WTC11 (cell line): ENCODE data around the gene SERPINB1. TPM values are rescaled to one million over a fixed set of nuclear protein-coding genes. Genes with fewer than 3 reads are reported as not detected.

Experiments used
- ATAC-seq: fragments of 200-7000 bp; cut with Tn5 transposase; 2 replicates; pipeline ENCODE4 v1.10.0; 2021; ENCODE audit warnings: mild to moderate bottlenecking, moderate library complexity
- CTCF ChIA-PET: fragments of 300-600 bp; sonication (Branson Sonifier 250); formaldehyde crosslinking; loops from one replicate; lab custom pipeline; 2021; ENCODE audit warnings: antibody characterized with exemption; lab: Charles Lee
- POLR2A ChIA-PET: fragments of 350-600 bp; sonication (Branson Sonifier 250); formaldehyde crosslinking; loops from one replicate; lab custom pipeline; 2021; ENCODE audit warnings: antibody characterized with exemption; lab: Charles Lee
- DNase-seq: peaks from one replicate; pipeline ENCODE4 v3.0.0; 2021; ENCODE audit warnings: low spot score
- H3K27ac Mint-ChIP-seq: 2 replicates; pipeline ENCODE4 v1.8.0; 2021; ENCODE audit warnings: mixed read lengths
- H3K27me3 Mint-ChIP-seq: 2 replicates; pipeline ENCODE4 v1.8.0; 2021; ENCODE audit warnings: low read depth, mild to moderate bottlenecking, moderate library complexity, mixed read lengths
- H3K36me3 Mint-ChIP-seq: 2 replicates; pipeline ENCODE4 v1.8.0; 2021; ENCODE audit warnings: mixed read lengths
- H3K4me1 Mint-ChIP-seq: 2 replicates; pipeline ENCODE4 v1.8.0; 2022; ENCODE audit warnings: mixed read lengths
- H3K4me3 Mint-ChIP-seq: 2 replicates; pipeline ENCODE4 v1.8.0; 2021; ENCODE audit warnings: mild to moderate bottlenecking, moderate library complexity, mixed read lengths
- H3K9me3 Mint-ChIP-seq: 2 replicates; pipeline ENCODE4 v1.8.0; 2021; ENCODE audit warnings: mixed read lengths
- ATF2 ChIP-seq: sonication (generic); formaldehyde crosslinking; IDR thresholded peaks from 2 replicates; pipeline ENCODE4 v1.8.1; 2022; ENCODE audit warnings: low read depth, missing genetic modification reagents, borderline replicate concordance
- ELF4 ChIP-seq: sonication (generic); formaldehyde crosslinking; IDR thresholded peaks from 2 replicates; pipeline ENCODE4 v1.8.1; 2022; ENCODE audit warnings: low read depth, mild to moderate bottlenecking, moderate library complexity, missing genetic modification reagents
- ETV6 ChIP-seq: sonication (generic); formaldehyde crosslinking; IDR thresholded peaks from 2 replicates; pipeline ENCODE4 v1.8.1; 2022; ENCODE audit warnings: mild to moderate bottlenecking, missing genetic modification reagents
- KAT7 ChIP-seq: sonication (generic); formaldehyde crosslinking; IDR thresholded peaks from 2 replicates; pipeline ENCODE4 v1.8.1; 2023; ENCODE audit warnings: missing genetic modification reagents, mild to moderate bottlenecking, borderline replicate concordance
- TCF7 ChIP-seq: sonication (generic); formaldehyde crosslinking; IDR thresholded peaks from 2 replicates; pipeline ENCODE4 v1.8.0; 2022; ENCODE audit warnings: mild to moderate bottlenecking, low read depth, missing genetic modification reagents, moderate library complexity
- ZNF138 ChIP-seq: sonication (generic); formaldehyde crosslinking; conservative IDR thresholded peaks from 2 replicates; pipeline ENCODE4 v1.8.1; 2022; ENCODE audit warnings: mild to moderate bottlenecking, moderate library complexity, missing genetic modification reagents
- ZNF671 ChIP-seq: fragments of 250-450 bp; sonication (Bioruptor Pico); IDR thresholded peaks from 2 replicates; pipeline ENCODE4 v1.8.0; 2021; ENCODE audit warnings: mild to moderate bottlenecking
- total RNA-seq: library from RNA; stranded (reverse); gene quantifications from 3 replicates; pipeline ENCODE4 v1.2.3, GENCODE V29; 2021
- TF ChIP-seq, protein P1 (sequence below): sonication (generic); formaldehyde crosslinking; IDR thresholded peaks from 2 replicates; pipeline ENCODE4 v1.8.1; 2023; ENCODE audit warnings: mild to moderate bottlenecking, moderate library complexity, missing genetic modification reagents
- TF ChIP-seq, protein P2 (sequence below): sonication (generic); formaldehyde crosslinking; IDR thresholded peaks from 2 replicates; pipeline ENCODE4 v1.8.1; 2023; ENCODE audit warnings: mild to moderate bottlenecking, missing genetic modification reagents, borderline replicate concordance
- TF ChIP-seq, protein P3 (sequence below): sonication (generic); formaldehyde crosslinking; IDR thresholded peaks from 2 replicates; pipeline ENCODE4 v1.8.0; 2023; ENCODE audit warnings: missing genetic modification reagents, mild to moderate bottlenecking, borderline replicate concordance
- TF ChIP-seq, protein P4 (sequence below): sonication (generic); formaldehyde crosslinking; IDR thresholded peaks from 2 replicates; pipeline ENCODE4 v1.8.0; 2022; ENCODE audit warnings: mild to moderate bottlenecking, missing genetic modification reagents

The SERPINB1 gene
- total RNA-seq, 1 experiment from 2014 or later = 14.8 TPM

GRCh38 chr6:2844008-2844407 lies 2.3 kb upstream of the SERPINB1 start (continued):
- TF ChIP-seq, protein P1, sequence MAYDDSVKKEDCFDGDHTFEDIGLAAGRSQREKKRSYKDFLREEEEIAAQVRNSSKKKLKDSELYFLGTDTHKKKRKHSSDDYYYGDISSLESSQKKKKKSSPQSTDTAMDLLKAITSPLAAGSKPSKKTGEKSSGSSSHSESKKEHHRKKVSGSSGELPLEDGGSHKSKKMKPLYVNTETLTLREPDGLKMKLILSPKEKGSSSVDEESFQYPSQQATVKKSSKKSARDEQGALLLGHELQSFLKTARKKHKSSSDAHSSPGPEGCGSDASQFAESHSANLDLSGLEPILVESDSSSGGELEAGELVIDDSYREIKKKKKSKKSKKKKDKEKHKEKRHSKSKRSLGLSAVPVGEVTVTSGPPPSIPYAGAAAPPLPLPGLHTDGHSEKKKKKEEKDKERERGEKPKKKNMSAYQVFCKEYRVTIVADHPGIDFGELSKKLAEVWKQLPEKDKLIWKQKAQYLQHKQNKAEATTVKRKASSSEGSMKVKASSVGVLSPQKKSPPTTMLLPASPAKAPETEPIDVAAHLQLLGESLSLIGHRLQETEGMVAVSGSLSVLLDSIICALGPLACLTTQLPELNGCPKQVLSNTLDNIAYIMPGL = no peak

DNA sequence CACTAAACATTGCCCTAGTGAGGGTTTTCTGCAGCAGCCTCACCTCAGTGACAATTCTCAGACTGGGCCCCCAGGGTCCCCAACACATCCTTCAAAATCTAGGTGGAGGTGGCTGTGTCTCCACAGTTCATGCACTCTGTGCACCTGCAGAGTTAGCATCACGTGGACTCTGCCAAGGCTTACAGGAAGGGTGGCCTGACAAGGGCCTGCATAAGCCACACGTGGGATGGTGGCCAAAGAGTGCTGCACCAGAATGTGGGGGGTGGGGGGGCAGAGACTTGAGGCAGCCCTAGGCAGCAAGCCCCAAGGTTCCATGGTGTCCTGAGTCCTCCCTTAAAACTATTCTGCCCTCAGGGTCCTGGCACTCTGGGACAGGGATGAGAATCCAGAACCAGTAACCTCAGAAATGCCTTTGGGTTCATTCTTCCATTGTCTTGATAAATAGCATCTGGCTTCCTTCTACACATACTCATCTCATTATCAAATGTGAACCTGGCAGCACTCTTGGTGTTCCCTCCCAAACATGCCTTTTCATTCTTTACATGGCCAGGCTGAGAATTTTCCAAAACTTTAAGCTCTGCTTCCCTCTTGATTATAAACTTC lies 1.6 kb upstream of the SERPINB1 start:
- no peak for ATAC-seq
- DNase-seq = no peak
- Mint-ChIP-seq H3K9me3 (0 out of 2 replicates have a peak, but pooled peaks cover 6% of the 10 kb centered on the region), H3K4me3 (no peak overlapping the region)
- POLR2A ChIA-PET = no interaction called here
- TF ChIP-seq, protein P2, sequence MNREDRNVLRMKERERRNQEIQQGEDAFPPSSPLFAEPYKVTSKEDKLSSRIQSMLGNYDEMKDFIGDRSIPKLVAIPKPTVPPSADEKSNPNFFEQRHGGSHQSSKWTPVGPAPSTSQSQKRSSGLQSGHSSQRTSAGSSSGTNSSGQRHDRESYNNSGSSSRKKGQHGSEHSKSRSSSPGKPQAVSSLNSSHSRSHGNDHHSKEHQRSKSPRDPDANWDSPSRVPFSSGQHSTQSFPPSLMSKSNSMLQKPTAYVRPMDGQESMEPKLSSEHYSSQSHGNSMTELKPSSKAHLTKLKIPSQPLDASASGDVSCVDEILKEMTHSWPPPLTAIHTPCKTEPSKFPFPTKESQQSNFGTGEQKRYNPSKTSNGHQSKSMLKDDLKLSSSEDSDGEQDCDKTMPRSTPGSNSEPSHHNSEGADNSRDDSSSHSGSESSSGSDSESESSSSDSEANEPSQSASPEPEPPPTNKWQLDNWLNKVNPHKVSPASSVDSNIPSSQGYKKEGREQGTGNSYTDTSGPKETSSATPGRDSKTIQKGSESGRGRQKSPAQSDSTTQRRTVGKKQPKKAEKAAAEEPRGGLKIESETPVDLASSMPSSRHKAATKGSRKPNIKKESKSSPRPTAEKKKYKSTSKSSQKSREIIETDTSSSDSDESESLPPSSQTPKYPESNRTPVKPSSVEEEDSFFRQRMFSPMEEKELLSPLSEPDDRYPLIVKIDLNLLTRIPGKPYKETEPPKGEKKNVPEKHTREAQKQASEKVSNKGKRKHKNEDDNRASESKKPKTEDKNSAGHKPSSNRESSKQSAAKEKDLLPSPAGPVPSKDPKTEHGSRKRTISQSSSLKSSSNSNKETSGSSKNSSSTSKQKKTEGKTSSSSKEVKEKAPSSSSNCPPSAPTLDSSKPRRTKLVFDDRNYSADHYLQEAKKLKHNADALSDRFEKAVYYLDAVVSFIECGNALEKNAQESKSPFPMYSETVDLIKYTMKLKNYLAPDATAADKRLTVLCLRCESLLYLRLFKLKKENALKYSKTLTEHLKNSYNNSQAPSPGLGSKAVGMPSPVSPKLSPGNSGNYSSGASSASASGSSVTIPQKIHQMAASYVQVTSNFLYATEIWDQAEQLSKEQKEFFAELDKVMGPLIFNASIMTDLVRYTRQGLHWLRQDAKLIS (CRISPR knock-in tag) = no peak
- TF ChIP-seq TCF7 (CRISPR knock-in tag) (no peak), ZNF671 (CRISPR knock-in tag) (no peak)
- TF ChIP-seq, protein P3, sequence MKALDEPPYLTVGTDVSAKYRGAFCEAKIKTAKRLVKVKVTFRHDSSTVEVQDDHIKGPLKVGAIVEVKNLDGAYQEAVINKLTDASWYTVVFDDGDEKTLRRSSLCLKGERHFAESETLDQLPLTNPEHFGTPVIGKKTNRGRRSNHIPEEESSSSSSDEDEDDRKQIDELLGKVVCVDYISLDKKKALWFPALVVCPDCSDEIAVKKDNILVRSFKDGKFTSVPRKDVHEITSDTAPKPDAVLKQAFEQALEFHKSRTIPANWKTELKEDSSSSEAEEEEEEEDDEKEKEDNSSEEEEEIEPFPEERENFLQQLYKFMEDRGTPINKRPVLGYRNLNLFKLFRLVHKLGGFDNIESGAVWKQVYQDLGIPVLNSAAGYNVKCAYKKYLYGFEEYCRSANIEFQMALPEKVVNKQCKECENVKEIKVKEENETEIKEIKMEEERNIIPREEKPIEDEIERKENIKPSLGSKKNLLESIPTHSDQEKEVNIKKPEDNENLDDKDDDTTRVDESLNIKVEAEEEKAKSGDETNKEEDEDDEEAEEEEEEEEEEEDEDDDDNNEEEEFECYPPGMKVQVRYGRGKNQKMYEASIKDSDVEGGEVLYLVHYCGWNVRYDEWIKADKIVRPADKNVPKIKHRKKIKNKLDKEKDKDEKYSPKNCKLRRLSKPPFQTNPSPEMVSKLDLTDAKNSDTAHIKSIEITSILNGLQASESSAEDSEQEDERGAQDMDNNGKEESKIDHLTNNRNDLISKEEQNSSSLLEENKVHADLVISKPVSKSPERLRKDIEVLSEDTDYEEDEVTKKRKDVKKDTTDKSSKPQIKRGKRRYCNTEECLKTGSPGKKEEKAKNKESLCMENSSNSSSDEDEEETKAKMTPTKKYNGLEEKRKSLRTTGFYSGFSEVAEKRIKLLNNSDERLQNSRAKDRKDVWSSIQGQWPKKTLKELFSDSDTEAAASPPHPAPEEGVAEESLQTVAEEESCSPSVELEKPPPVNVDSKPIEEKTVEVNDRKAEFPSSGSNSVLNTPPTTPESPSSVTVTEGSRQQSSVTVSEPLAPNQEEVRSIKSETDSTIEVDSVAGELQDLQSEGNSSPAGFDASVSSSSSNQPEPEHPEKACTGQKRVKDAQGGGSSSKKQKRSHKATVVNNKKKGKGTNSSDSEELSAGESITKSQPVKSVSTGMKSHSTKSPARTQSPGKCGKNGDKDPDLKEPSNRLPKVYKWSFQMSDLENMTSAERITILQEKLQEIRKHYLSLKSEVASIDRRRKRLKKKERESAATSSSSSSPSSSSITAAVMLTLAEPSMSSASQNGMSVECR (CRISPR knock-in tag) = no peak
- TF ChIP-seq, all 79 proteins: peak for 0
- peaks cover 49% of the 10 kb centered on the region for H3K4me1 Mint-ChIP-seq
- peaks cover 2% of the 10 kb centered on the region; the same call in 1 of the 2 replicates for H3K36me3 Mint-ChIP-seq
- no peaks in the 10 kb centered on the region; the same call in 1 of the 2 replicates for H3K27me3 Mint-ChIP-seq
- CTCF ChIA-PET = interaction anchor here (1.0 kb wide), 1 partner anchor 89 kb away, joined by 3 read pairs; no protein-coding TSS in a partner anchor
- H3K27ac Mint-ChIP-seq = peak overlapping the region; percentile 39

GRCh38 chr6:2842139-2842552 lies 483 bp upstream of the SERPINB1 start:
- ATAC-seq = no peak
- no peak for DNase-seq
- Mint-ChIP-seq H3K36me3 (peaks cover 8% of the 10 kb centered on the region), H3K4me1 (peaks cover 44% of the 10 kb centered on the region), H3K9me3 (0 out of 2 replicates have a peak, but pooled peaks cover 6% of the 10 kb centered on the region), H3K27ac (peak overlapping the region; percentile 46; the same call in 1 of the 2 replicates), H3K27me3 (no peaks in the 10 kb centered on the region; the same call in 1 of the 2 replicates), H3K4me3 (peak overlapping the region; percentile 91)
- CTCF ChIA-PET = interaction anchor here (0.6 to 3.8 kb wide), 18 partner anchors 9 to 1530 kb away, joined by 3 to 68 read pairs (median 4); partner anchors contain the start of genes FOXQ1 and RIPK1
- POLR2A ChIA-PET = interaction anchor here (0.7 to 1.6 kb wide), 4 partner anchors 24 to 147 kb away, joined by 3 to 12 read pairs (median 5); partner anchors contain the start of gene WRNIP1
- TF ChIP-seq KAT7 (CRISPR knock-in tag) = 0 out of 2 replicates have a peak, but pooled peaks have one; percentile 3
- no peak for TF ChIP-seq ETV6 (CRISPR knock-in tag)

GRCh38 chr6:2840749-2841061 lies 958 bp downstream of the SERPINB1 start:
- peak overlapping the region; percentile 51; the same call in 1 of the 2 replicates for H3K27ac Mint-ChIP-seq
- ATAC-seq (no peak), DNase-seq (no peak)
- POLR2A ChIA-PET = interaction anchor here (1.0 to 1.9 kb wide), 4 partner anchors 49 to 159 kb away, joined by 4 to 12 read pairs (median 6); partner anchors contain the start of gene NQO2
- H3K4me3 Mint-ChIP-seq = peak overlapping the region; percentile 91
- no peaks in the 10 kb centered on the region; the same call in 1 of the 2 replicates for H3K27me3 Mint-ChIP-seq
- TF ChIP-seq, protein P1 = no peak
- TF ChIP-seq ATF2 (CRISPR knock-in tag) (no peak), ELF4 (CRISPR knock-in tag) (no peak), ZNF138 (CRISPR knock-in tag) (no peak)
- TF ChIP-seq, protein P4, sequence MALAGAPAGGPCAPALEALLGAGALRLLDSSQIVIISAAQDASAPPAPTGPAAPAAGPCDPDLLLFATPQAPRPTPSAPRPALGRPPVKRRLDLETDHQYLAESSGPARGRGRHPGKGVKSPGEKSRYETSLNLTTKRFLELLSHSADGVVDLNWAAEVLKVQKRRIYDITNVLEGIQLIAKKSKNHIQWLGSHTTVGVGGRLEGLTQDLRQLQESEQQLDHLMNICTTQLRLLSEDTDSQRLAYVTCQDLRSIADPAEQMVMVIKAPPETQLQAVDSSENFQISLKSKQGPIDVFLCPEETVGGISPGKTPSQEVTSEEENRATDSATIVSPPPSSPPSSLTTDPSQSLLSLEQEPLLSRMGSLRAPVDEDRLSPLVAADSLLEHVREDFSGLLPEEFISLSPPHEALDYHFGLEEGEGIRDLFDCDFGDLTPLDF (CRISPR knock-in tag) = no peak
- CTCF ChIA-PET = interaction anchor here (0.6 to 3.8 kb wide), 17 partner anchors 9 to 616 kb away, joined by 3 to 68 read pairs (median 4); partner anchors contain the start of genes RIPK1 and SLC22A23
- H3K4me1 Mint-ChIP-seq = peaks cover 36% of the 10 kb centered on the region
- peaks cover 18% of the 10 kb centered on the region for H3K36me3 Mint-ChIP-seq
- H3K9me3 Mint-ChIP-seq = 0 out of 2 replicates have a peak, but pooled peaks cover 6% of the 10 kb centered on the region
